ENCODE results near the gene PPP2R3B.

PPP2R3B gene

GRCh38 chrX:291411-291901 lies 95.3 kb downstream of the PPP2R3B start:
- no peak for DNase-seq

GRCh38 chrX:290476-291166 lies 96.1 kb downstream of the PPP2R3B start:
- DNase-seq, result no peak

- no peak for DNase-seq
Measured at GRCh38 chrX:288561-288991, 98.1 kb downstream of the PPP2R3B start.

- no peak for DNase-seq
Measured at GRCh38 chrX:287670-288069, 99.0 kb downstream of the PPP2R3B start.

- DNase-seq, result no peak
Measured at GRCh38 chrX:285076-285677, 101.5 kb downstream of the PPP2R3B start.

Data from NCI-H146 (cell line).